ENCODE measurements around the gene PADI2.

Gene PADI2

DNA sequence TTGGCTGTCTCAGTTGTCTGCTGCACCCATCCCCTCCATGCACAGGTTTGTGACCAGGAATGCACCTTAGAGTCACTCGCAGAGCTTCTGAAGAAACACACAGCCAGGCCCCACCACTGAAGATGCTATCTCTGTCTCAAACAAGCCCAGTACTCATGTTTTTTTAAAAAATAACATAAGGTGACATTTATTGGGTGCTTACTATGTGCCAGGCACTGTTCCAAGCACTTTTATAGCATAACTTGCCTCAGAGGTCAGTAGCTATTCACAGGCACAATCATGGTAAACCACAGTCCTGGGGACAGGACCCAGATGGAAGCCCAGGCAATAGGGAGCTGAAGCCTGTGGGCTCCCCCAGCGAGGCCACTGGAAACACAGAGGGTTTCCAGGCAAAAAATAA, 98.7 kb downstream of the PADI2 start:
- no peak for DNase-seq (ENCODE audit: low read depth)
- no peak overlapping the region for H3K4me3 ChIP-seq (ENCODE audit: low read length)
- TF ChIP-seq CTCF (conservative IDR thresholded peaks at IDR 0.05; ENCODE audit: low read length) = no peak

DNA sequence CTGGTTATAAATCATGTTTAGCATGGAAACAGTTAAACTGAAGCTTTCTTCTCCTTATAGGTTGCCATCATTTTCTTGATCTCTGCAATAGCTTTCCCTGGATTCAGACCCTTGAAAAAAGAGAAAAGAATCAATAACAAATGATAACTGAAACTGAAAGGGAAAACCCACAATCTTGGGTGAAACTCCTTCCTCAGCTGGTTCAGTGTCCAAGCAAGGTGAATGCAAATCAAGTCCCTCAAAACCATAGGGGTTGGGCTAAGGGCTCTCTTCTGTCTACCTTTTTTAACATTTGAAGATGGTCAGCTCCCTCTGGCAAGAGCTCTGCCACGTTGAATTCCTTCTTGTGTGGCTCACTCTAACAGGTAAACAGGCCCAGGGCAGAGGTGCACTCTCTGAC, 100.4 kb downstream of the PADI2 start:
- no peak for TF ChIP-seq CTCF (conservative IDR thresholded peaks at IDR 0.05; ENCODE audit: low read length)
- H3K4me3 ChIP-seq (ENCODE audit: low read length) = no peak overlapping the region
- DNase-seq (ENCODE audit: low read depth) = no peak

- no peak overlapping the region for H3K4me3 ChIP-seq (ENCODE audit: low read length)
- no peak for TF ChIP-seq CTCF (conservative IDR thresholded peaks at IDR 0.05; ENCODE audit: low read length)
- DNase-seq (ENCODE audit: low read depth) = no peak
Observed at GRCh38 chr1:17017435-17017834, 101.8 kb downstream of the PADI2 start.

Measured in AG10803 (cell line).